CD1c-positive myeloid dendritic cell (primary cell): ENCODE data around the gene C1QL1.

Experiments
- DNase-seq: peaks from one replicate; pipeline ENCODE4 v3.0.0-alpha.2; 2016; ENCODE audit errors: extremely low spot score

Gene C1QL1

DNA sequence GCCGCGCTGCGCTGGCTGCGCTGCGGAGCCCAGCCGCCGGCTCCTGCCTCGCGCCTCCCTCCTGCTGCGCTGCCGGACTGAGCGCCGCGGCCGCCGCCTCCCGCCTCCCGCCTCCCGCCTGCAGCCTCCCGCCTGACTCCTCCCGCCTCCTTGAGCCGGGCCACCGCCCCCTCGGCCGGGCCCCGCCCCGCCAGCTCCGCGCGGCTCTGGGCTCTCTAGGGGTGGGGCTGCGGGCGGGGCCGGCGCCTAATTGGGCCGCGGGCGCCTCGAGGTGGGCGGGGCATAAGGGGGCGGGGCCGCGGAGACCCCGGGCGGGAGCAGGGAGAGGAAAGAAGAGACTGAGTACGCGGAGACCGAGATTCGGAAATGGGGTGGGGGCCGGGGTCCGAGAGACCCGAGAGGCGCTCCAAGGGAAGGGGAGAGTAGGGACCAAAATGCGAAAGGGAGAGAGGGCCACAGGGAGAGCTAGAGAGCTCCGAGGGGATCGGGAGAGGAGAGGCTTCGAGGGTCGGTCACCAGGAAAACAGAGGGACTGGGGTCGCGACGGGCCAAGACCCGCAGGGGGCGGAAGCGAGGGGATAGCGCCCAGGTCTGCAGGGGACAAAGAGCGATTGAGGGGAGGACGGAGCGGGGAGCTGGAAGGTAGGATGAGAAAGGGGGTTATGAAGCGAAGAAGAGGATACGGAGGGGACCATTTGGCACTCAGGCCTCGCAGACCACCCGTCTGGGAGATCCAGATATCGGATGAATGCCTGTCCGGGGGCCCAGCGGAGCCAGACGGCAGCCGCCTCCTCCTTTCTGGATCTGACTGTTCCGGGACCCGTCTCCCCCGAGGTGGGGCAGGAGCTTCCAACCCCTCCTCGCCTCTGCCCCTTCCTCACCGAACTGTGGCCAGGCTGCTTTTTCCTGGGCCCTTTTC lies at the start of gene C1QL1:
C1QL1 (minus strand) TSS at position 79 of the 919 bp plus-strand sequence. CDS start 255 bp downstream, outside the sequence.
- peak; percentile 91 for DNase-seq

DNA sequence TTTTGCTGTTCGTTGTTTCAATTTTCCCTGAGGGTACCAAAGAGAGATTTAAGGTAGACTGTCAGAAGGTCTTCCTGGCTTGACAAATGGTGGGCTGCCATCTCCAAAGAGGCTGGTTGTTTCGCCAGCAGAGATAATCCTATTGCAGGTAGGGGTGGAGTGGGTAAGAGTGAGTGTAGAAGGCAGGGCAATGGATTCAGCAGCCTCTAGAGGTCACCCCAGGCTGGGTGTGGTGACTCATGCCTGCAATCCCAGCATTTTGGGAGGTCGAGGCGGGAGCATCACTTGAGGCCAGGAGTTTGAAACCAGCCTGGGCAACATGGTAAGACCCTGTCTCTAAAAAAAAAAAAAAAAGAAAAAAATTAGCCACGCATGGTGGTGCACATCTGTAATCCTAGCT lies 48.7 kb upstream of the C1QL1 start:
- DNase-seq = no peak

- no peak for DNase-seq
These were observed 48.1 kb upstream of the C1QL1 start for GRCh38 chr17:45016237-45016636.

- no peak for DNase-seq
These were observed 45.2 kb upstream of the C1QL1 start for GRCh38 chr17:45013021-45013997.

DNA sequence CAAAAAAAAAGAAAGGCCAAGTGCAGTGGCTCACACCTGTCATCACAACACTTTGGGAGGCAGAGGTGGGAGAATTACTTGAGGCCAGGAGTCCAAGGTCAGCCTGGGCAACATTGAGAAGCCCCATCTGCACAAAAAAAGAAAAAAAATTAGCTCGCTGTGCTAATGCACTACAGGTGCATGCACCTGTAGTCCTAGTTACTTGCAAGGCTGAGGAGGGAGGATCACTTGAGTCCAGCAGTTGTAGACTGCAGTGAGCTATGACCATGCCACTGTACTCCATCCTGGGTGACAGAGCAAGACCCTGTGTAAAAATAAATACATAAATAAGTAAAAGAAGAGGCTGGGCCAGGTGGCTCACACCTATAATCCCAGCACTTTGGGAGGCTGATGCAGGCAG lies 43.7 kb upstream of the C1QL1 start:
- DNase-seq = no peak

DNA sequence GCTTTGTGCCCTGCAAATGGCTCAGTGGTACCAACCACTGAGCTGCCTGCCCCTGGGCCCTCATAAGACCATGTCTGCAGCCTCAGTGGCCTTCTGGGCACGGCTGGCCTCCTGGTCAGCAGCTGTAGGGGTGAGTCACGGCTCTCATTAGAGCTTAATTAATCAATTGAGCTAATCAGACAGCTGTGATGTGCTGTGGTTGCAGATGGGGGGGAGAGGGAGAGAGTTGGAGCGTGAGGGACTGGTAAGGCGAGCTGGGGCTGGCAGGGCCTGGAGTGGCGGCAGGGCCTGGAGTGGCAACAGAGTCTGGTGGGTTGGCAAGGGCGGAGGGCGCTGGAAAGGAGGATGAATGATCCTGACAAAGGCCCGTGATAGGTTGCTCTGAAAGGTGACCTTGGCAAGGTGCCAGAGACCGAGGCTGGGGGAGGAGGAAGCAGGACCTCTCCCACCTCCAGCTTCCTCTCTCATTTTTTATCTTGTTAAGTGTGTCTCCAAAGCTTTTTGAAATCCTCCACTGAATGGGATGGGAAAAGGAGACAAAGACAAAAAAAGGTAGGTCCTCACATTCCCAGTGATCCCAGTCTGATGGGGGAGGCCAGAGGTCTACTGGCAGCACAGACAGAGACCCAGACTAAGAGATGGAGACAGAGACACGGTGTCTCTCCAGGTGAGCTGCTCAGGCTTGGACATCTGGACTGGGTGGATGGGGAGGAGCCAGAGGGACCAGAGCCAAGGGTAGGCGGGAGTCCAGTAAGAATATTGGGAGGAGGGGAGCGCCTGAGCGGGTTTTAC lies 41.8 kb upstream of the C1QL1 start:
- DNase-seq = no peak

DNA sequence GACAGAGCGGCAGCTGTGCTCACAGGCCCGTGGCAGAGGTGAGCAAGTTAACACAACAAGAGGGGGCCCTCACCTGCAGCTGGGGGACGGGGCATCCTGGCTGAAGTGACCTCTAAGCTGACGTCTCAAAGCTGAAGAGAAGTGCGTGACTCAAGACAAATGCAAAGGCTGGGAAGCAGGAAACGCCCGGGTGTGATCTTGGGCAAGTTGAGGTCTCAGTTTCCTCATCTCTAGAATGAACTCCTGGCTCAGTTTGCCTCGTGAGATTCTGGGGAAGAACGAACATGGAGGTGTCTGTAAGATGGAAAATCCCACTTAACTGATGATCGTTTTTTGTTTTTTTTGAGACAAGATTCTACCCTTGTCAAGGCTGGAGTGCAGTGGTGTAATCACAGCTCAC lies 40.1 kb upstream of the C1QL1 start:
- peak; percentile 15 for DNase-seq

DNA sequence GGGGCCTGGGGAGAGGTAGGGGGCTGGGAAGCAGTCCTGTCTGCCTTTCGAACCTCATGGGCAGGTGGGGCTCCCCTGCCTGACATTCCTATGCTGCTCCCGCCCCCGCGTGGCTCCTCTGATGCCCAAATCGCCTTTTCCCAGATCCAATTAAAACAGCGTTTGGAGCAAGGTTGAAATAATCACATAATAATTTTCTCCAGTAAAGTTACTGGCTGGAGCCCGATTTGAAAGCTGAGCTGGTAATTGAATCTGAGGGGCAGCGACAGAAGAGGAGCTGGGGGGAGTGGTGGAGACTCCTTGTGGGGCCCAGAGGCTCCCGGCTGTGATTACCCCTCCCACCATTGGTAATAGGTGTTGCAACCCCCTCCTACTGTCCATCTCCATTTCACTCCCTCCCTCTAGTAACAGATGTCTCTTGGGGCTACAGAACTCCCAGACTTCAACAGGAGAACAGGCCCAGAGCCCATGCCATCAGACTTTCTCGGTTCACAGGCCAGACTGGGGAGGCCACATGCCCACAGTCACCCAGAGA lies 38.9 kb upstream of the C1QL1 start:
- no peak for DNase-seq

- no peak for DNase-seq
These were observed 37.6 kb upstream of the C1QL1 start for GRCh38 chr17:45005700-45006099.

GRCh38 chr17:45004388-45004787 lies 36.3 kb upstream of the C1QL1 start:
- no peak for DNase-seq

DNA sequence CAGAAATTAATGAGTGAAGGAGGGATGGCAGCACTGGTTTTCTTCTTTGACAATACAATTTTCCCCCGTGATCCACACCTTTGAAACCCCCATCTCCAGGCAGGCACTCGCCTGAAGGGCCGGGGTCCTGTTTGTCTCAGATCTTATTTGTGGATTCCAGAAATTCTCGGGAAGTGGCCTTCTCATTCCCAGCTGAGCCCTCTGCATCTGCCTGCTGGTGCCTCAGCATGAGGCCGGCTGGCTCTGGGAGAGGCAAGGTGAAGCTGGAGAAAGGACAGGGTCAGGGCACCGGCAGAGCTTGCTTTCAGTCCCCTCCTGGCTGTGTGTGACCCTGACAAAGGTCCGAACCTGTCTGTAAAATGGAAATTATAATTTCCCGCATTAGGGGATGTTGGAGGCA lies 35.8 kb upstream of the C1QL1 start:
- DNase-seq = no peak

DNA sequence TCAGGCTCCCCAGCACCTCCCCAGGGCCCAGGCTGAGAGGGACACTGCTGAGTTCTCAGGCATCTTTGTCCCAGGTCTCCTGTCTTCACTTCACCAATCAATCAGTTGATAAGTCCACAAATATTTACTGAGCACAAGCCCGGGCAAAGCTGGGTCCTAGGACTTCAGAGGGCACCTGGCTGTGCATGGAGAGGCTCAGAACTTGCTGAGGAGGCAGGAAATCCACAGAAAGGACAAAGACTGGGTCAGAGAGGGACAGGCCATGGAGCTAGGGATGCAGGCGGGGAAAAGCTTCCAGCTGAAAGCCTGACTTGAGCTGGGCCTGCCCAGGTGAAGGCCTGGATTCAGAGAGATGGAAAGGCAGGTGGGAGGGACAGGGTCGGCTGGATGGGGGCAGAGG lies 33.2 kb upstream of the C1QL1 start:
- DNase-seq = no peak

DNA sequence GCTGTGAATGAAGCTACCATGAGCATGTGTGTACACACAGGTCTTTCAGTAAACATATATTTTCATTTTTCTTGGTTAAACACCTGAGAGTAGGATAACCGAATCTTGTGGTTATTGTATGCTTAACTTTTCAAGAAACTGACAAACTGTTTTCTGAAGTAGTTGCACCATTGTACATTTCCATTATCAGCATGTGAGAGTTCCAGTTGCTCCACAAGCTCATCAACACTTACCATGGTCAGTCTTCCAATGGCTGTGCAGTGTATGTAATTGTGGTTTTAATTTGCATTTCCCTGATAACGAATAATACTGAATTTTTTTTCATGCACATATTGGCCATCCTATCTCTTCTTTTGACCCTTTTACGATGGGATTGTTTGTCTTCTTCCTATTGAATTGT lies 31.3 kb upstream of the C1QL1 start:
- DNase-seq = no peak

DNA sequence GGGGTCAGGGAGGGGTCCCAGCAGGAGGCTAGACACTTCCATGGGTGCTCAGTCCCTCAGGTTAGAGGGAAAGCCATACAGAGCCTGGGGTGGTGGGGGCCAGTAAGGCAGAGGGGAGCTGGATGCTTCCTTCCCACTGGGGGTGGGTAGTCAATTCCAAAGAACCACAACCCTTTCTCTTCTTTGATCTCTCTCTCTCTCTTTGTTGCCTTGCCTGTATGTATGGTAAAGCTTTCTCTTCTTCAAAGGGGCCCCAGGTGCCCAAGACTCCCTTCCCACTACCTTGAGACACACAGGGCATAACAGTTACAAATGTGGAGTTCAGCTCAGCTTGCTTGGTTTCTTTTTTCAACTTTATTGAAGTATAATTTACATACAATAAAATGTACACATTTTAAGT lies 30.5 kb upstream of the C1QL1 start:
- no peak for DNase-seq

DNA sequence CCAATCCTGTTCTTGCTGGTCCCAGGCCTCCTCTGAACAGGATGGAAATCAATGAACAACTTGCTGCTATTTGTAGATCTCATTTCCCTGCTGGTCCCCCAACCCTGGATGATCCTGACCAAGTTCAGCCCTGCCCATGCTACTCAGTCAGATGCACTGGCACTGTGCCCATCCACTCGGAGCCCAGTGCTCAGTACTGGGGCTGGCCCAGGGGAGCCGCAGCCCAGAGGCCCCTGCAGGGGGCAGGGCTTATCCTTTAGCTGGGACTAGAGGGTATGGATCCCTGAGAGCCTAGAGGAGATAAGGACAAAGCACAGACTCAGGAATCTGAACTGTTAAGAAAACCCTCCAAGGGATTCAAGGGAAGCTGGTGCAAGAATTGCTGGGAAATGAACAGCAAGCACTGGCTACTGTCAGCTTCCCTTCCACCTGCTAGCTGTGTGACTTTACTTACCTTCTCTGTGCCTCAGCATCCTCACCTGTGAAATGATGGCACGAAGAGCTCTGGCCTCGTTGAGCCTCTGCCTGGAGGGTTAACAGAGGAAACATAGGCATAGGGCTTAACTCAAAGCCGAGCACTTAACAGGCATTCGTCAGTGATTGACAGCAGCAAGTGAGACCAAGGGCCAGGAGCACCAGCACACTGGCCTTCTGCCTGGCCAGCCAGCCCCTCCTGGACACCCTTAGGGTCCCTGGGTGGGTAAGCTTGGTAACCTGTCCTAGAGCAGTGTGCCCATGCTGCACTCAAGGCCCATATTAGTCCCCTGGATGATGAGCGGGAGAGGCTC lies 29.8 kb upstream of the C1QL1 start:
- no peak for DNase-seq

DNA sequence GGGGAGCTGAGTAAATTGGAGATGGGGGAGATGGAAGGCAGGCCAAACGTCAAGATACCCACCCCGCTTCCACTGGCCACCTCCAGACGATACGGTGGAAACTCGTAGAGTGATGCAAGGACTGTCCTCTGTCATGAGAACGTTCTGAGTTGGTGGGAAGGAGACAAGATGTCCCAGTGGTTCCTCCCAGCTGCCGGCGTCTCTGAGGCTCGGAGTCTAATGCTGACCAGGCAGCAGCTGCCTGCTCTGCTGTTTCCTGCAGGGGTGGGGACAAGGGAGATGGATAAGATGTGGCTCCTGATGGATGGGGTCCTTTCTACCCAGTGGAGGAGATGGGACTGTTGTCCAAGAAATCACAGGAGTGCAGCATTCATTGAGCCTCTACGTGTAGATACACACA lies 28.2 kb upstream of the C1QL1 start:
- no peak for DNase-seq

DNA sequence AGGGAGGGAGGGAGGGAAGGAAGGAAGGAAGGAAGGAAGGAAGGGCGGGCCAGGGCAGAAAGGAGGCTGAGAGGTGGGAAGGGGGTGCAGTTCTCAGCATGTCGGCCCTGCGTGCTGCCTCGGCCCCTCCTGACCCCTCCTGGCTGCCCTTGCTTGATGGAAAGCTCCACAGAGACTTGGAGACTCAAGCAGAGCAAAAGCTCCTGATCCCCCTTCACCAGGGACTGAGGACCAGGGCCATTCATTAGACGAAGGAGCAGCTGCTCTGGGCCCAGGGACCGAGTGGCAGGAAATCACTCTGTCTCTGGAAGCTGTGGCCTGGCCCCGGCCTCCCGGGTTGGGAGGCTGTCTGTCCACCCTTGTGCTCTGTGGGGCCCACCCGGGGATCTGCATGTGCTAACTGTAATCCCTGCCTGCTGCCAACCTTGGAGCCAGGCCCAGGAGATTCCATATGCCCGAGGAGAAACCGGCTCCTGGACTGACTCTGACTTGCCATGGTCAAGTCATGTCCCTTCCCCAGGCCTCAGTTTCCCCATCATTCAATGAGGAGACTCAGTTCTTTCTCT lies 27.4 kb upstream of the C1QL1 start:
- no peak for DNase-seq

- no peak for DNase-seq
These were observed 24.3 kb upstream of the C1QL1 start for GRCh38 chr17:44992242-44992939.

- no peak for DNase-seq
These were observed 22.9 kb upstream of the C1QL1 start for GRCh38 chr17:44990994-44991393.
